SK-N-MC (cell line): ENCODE measurements around the gene METTL14.

Experiments used
- EZH2 ChIP-seq: fragments of 200-600 bp; sonication (generic); IDR thresholded peaks from one replicate; pipeline ENCODE4 v1.6.1; 2017; ENCODE audit warnings: antibody characterized with exemption
- POLR2AphosphoS5 ChIP-seq: IDR thresholded peaks from 2 replicates; pipeline ENCODE4 v1.6.1; 2012; ENCODE audit warnings: mild to moderate bottlenecking, low read depth, low read length, borderline replicate concordance

DNA sequence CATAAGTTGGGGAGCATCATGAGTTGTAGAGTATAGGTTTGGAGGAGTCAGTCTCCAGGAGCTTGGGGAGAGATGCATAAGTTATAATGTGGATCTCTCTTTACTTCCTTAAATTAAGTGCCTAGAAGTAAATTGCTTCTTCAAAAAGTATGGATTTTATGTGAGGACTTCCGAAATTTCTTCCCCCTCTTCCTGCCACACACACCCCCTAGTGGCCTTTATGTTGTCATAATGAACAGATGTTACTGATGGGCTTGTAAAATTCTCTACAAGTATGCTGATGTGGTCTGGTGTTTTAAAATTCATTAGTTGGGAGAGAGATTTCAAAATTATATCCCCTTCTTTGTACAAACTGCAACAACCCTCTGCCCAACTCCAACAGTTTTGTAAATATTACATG is 2.3 kb upstream of the METTL14 start:
- no peak for TF ChIP-seq EZH2
- no peak for TF ChIP-seq POLR2AphosphoS5
